ENCODE data around the gene ZNF74.
A peak's percentile ranks its signal among the peaks of the same experiment; 100 is the strongest.
"Not testable (repeated sequence)": the region's sequence is repeated elsewhere in the genome, so short reads cannot be mapped to it uniquely, and the experiment has no call there.

Gene ZNF74

GRCh38 chr22:20451129-20451778 is 57.3 kb downstream of the ZNF74 start:
- not testable (repeated sequence) for DNase-seq

GRCh38 chr22:20451920-20452319 is 58.0 kb downstream of the ZNF74 start:
- no peak for DNase-seq

GRCh38 chr22:20453222-20453621 is 59.3 kb downstream of the ZNF74 start:
- no peak for DNase-seq

- DNase-seq, result no peak
Measured at GRCh38 chr22:20455709-20456063, 61.7 kb downstream of the ZNF74 start.

GRCh38 chr22:20456064-20456721 is 62.2 kb downstream of the ZNF74 start:
- peak; percentile 59 for DNase-seq

- DNase-seq, result no peak
Measured at GRCh38 chr22:20456722-20457076, 62.7 kb downstream of the ZNF74 start.

GRCh38 chr22:20457506-20458240 is 63.7 kb downstream of the ZNF74 start:
- no peak for DNase-seq
